ENCODE measurements around the gene SYNPO2.

DNA sequence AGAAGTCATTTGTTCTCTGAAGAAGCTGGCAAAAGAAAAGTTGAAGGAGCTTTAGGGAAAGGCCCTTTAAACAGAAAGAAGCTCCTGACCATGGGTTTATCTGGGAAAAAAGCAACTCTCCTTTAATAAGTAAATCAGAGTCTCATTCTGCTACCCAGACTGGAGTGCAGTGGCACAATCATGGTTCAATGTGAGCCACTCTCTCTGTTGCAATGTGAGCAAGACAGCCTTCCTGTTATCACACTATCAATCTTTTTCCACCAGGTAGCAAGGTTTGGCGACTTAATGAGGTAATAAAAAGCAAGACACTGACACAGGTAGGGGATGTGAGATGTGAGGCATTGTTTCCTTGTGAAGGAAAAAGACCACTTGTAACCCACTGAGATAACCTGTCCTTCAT lies 111.3 kb downstream of the SYNPO2 start:
- TF ChIP-seq EZH2 (IDR thresholded peaks at IDR 0.05; ENCODE audit: low read length, unreplicated experiment) (no peak), EZH2phosphoT487 (IDR thresholded peaks at IDR 0.05; ENCODE audit: borderline replicate concordance, low read length) (no peak), CTCF (conservative IDR thresholded peaks at IDR 0.05; ENCODE audit: low read depth, low read length) (no peak)
